Smooth muscle cell (in vitro differentiated cells): Measurements from ENCODE around the gene FAM83D. TPM values are rescaled to one million over a fixed set of nuclear protein-coding genes. Genes with fewer than 3 reads are reported as not detected.

Source experiments
- DNase-seq: peaks from one replicate; lab custom pipeline; 2025; ENCODE audit not compliant: unreplicated experiment; lab: John Stamatoyannopoulos, UW
- H2AFZ ChIP-seq: fragments of 200-600 bp; sonication (generic); 2 replicates; pipeline ENCODE4 v1.6.0; 2016; ENCODE audit warnings: antibody characterized with exemption, low read depth, mild to moderate bottlenecking
- H3F3A ChIP-seq: fragments of 200-600 bp; sonication (generic); 2 replicates; pipeline ENCODE4 v1.6.0; 2017; ENCODE audit warnings: antibody characterized with exemption, low read depth
- H3K27ac ChIP-seq: fragments of 200-600 bp; sonication (generic); 2 replicates; pipeline ENCODE4 v1.5.1; 2016; ENCODE audit warnings: low read depth, mild to moderate bottlenecking
- H3K27me3 ChIP-seq: fragments of 200-600 bp; sonication (generic); 2 replicates; pipeline ENCODE4 v1.6.1; 2016; ENCODE audit warnings: low read depth, mild to moderate bottlenecking
- H3K36me3 ChIP-seq: fragments of 200-600 bp; sonication (generic); 2 replicates; pipeline ENCODE4 v1.5.1; 2016; ENCODE audit warnings: low read depth
- H3K4me1 ChIP-seq: fragments of 200-600 bp; sonication (generic); 2 replicates; pipeline ENCODE4 v1.5.1; 2016; ENCODE audit warnings: low read depth
- H3K4me2 ChIP-seq: fragments of 200-600 bp; sonication (generic); 2 replicates; pipeline ENCODE4 v1.6.0; 2016; ENCODE audit warnings: mild to moderate bottlenecking
- H3K4me3 ChIP-seq: fragments of 200-600 bp; sonication (generic); 2 replicates; pipeline ENCODE4 v1.5.1; 2016; ENCODE audit warnings: mild to moderate bottlenecking
- H3K79me2 ChIP-seq: fragments of 200-600 bp; sonication (generic); 2 replicates; pipeline ENCODE4 v1.6.0; 2016; ENCODE audit warnings: low read depth, mild to moderate bottlenecking
- H3K9ac ChIP-seq: fragments of 200-600 bp; sonication (generic); 2 replicates; pipeline ENCODE4 v1.6.0; 2016; ENCODE audit warnings: low read depth
- H3K9me3 ChIP-seq: fragments of 200-600 bp; sonication (generic); replicated peaks from 2 replicates; pipeline ENCODE4 v1.5.1; 2016; ENCODE audit warnings: low read depth
- H4K20me1 ChIP-seq: fragments of 200-600 bp; sonication (generic); 2 replicates; pipeline ENCODE4 v1.6.0; 2016; ENCODE audit warnings: low read depth
- CTCF ChIP-seq: fragments of 200-600 bp; sonication (generic); IDR thresholded peaks from 2 replicates; pipeline ENCODE4 v1.5.1; 2017; ENCODE audit warnings: borderline replicate concordance, mild to moderate bottlenecking, antibody characterized with exemption; ENCODE audit not compliant: insufficient read depth, poor library complexity, severe bottlenecking
- WGBS: methylation state at CpG from one replicate; pipeline ENCODE4 v1.1.7; 2016; ENCODE audit warnings: low lambda C conversion rate; 5-methylcytosine and 5-hydroxymethylcytosine counted together
- polyA plus RNA-seq: library from polyadenylated mRNA; unstranded; fragments of >200 nt; fragmentation: Nextera tagmentation; extraction: Ambion mirVana; gene quantifications from 2 replicates; pipeline ENCODE4 v1.2.1, GENCODE V29; 2016
- total RNA-seq: library from RNA; depleted of rRNA; stranded (reverse); fragments of >200 nt; gene quantifications from 2 replicates; pipeline ENCODE4 v1.2.3, GENCODE V29; 2014

Gene FAM83D
- total and polyA plus RNA-seq, 2 experiments from 2014 or later = 5.7 to 10.7 TPM

GRCh38 chr20:38937000-38937399 is 10.8 kb downstream of the FAM83D start:
- no peaks in the 10 kb centered on the region for H3K9me3 ChIP-seq
- DNase-seq = no peak
- H3K27ac ChIP-seq = no peak overlapping the region
- H2AFZ ChIP-seq = no peak overlapping the region
- H3K36me3 ChIP-seq = no peaks in the 10 kb centered on the region
- H3K4me2 ChIP-seq = no peak overlapping the region
- no peaks in the 10 kb centered on the region for H4K20me1 ChIP-seq
- no peak overlapping the region for H3K9ac ChIP-seq
- WGBS = 98% methylated on average over 5 of the region's 5 CpGs
- H3K4me3 ChIP-seq = no peak overlapping the region
- peaks cover 25% of the 10 kb centered on the region for H3K79me2 ChIP-seq
- TF ChIP-seq CTCF = no peak
- no peaks in the 10 kb centered on the region for H3F3A ChIP-seq
- H3K4me1 ChIP-seq = peaks cover 5% of the 10 kb centered on the region
- H3K27me3 ChIP-seq = no peaks in the 10 kb centered on the region

GRCh38 chr20:38937978-38938473 is 11.8 kb downstream of the FAM83D start:
- Histone ChIP-seq H3K36me3 (no peaks in the 10 kb centered on the region), H3K9me3 (no peaks in the 10 kb centered on the region), H4K20me1 (no peaks in the 10 kb centered on the region), H2AFZ (no peak overlapping the region), H3F3A (no peaks in the 10 kb centered on the region), H3K4me3 (no peak overlapping the region), H3K27ac (no peak overlapping the region), H3K79me2 (peaks cover 25% of the 10 kb centered on the region), H3K4me1 (no peaks in the 10 kb centered on the region), H3K9ac (no peak overlapping the region), H3K4me2 (no peak overlapping the region), H3K27me3 (no peaks in the 10 kb centered on the region)
- 97% methylated on average over 7 of the region's 7 CpGs for WGBS
- no peak for TF ChIP-seq CTCF
- no peak for DNase-seq

- no peak overlapping the region for H3K4me2 ChIP-seq
- H3F3A ChIP-seq = no peaks in the 10 kb centered on the region
- H3K36me3 ChIP-seq = no peaks in the 10 kb centered on the region
- H3K9me3 ChIP-seq = no peaks in the 10 kb centered on the region
- H3K27ac ChIP-seq = no peak overlapping the region
- DNase-seq = no peak
- no peak overlapping the region for H3K9ac ChIP-seq
- peaks cover 20% of the 10 kb centered on the region for H3K79me2 ChIP-seq
- no peak overlapping the region for H2AFZ ChIP-seq
- TF ChIP-seq CTCF = no peak
- no peaks in the 10 kb centered on the region for H3K4me1 ChIP-seq
- 98% methylated on average over 2 of the region's 2 CpGs for WGBS
- no peaks in the 10 kb centered on the region for H4K20me1 ChIP-seq
- H3K4me3 ChIP-seq = no peak overlapping the region
- no peaks in the 10 kb centered on the region for H3K27me3 ChIP-seq
These were observed 13.5 kb downstream of the FAM83D start for GRCh38 chr20:38939686-38940085.

GRCh38 chr20:38940644-38941043 is 14.4 kb downstream of the FAM83D start:
- Histone ChIP-seq H3F3A (no peaks in the 10 kb centered on the region), H3K9me3 (no peaks in the 10 kb centered on the region), H3K27ac (no peak overlapping the region), H3K4me2 (peak overlapping the region; percentile 1), H4K20me1 (no peaks in the 10 kb centered on the region), H2AFZ (no peak overlapping the region), H3K9ac (no peak overlapping the region), H3K4me1 (no peaks in the 10 kb centered on the region), H3K36me3 (no peaks in the 10 kb centered on the region), H3K79me2 (peaks cover 13% of the 10 kb centered on the region), H3K27me3 (no peaks in the 10 kb centered on the region), H3K4me3 (no peak overlapping the region)
- DNase-seq = no peak
- no peak for TF ChIP-seq CTCF
- WGBS = 78% methylated on average over 5 of the region's 5 CpGs
